K562 (cell line): ENCODE measurements around the gene CERS1. TPM values are rescaled to one million over a fixed set of nuclear protein-coding genes. Genes with fewer than 3 reads are reported as not detected.

Experiments
- E2F3 ChIP-seq: fragments of 250-450 bp; sonication (Bioruptor Pico); IDR thresholded peaks from 2 replicates; pipeline ENCODE4 v1.4.0; 2020; ENCODE audit warnings: mild to moderate bottlenecking
- FOXK2 ChIP-seq, 2 experiments: fragments of 450-650 bp; IDR thresholded peaks in 1 of 2; conservative IDR thresholded peaks in 1 of 2; 2 replicates each; pipeline ENCODE4 v1.6.1; 2016; ENCODE audit warnings: low read depth in 2 of 2, mild to moderate bottlenecking in 1 of 2
- GTF2F1 ChIP-seq: IDR thresholded peaks from 2 replicates; pipeline ENCODE4 v1.6.1; 2011; ENCODE audit warnings: low read depth, low read length, improper control_type of control experiment
- HMGN3 ChIP-seq: IDR thresholded peaks from 2 replicates; pipeline ENCODE4 v1.6.1; 2011; ENCODE audit warnings: borderline replicate concordance, low read depth, mild to moderate bottlenecking, mixed read lengths, low read length; ENCODE audit not compliant: insufficient read length; ENCODE audit errors: extremely low read depth
- HNRNPL ChIP-seq: fragments of 200-400 bp; formaldehyde crosslinking; IDR thresholded peaks from 2 replicates; pipeline ENCODE4 v1.6.1; 2017; ENCODE audit warnings: low read depth, mild to moderate bottlenecking, low read length
- LARP7 ChIP-seq: fragments of 450-650 bp; IDR thresholded peaks from 2 replicates; pipeline ENCODE4 v1.6.1; 2016
- NBN ChIP-seq: fragments of 450-650 bp; IDR thresholded peaks from 2 replicates; pipeline ENCODE4 v1.6.1; 2016; ENCODE audit warnings: low read depth, mild to moderate bottlenecking
- NRF1 ChIP-seq, 2 experiments: fragments of 450-650 bp; IDR thresholded peaks in 1 of 2; conservative IDR thresholded peaks in 1 of 2; 2 replicates each; pipeline ENCODE4 v1.6.1; 2014; ENCODE audit warnings: mild to moderate bottlenecking in 2 of 2
- PURB ChIP-seq: sonication (generic); formaldehyde crosslinking; IDR thresholded peaks from 2 replicates; pipeline ENCODE4 v1.9.0; 2021; ENCODE audit warnings: low read depth, mild to moderate bottlenecking, missing genetic modification reagents
- SMARCC2 ChIP-seq: fragments of 450-650 bp; IDR thresholded peaks from 2 replicates; pipeline ENCODE4 v1.6.1; 2017; ENCODE audit warnings: antibody characterized with exemption, moderate library complexity, mild to moderate bottlenecking, low read depth
- SNIP1 ChIP-seq: fragments of 450-650 bp; IDR thresholded peaks from 2 replicates; pipeline ENCODE4 v1.7.1; 2017; ENCODE audit warnings: low read depth, mild to moderate bottlenecking
- SP2 ChIP-seq: IDR thresholded peaks from 2 replicates; pipeline ENCODE4 v1.6.1; 2011; ENCODE audit warnings: mild to moderate bottlenecking, low read depth, low read length, moderate library complexity; ENCODE audit not compliant: poor library complexity, severe bottlenecking; ENCODE audit errors: extremely low read depth
- SPI1 ChIP-seq: IDR thresholded peaks from 2 replicates; pipeline ENCODE4 v1.6.1; 2011; ENCODE audit warnings: low read depth, low read length, control low read depth, borderline replicate concordance
- SUPT5H ChIP-seq: fragments of 450-650 bp; IDR thresholded peaks from 2 replicates; pipeline ENCODE4 v1.6.1; 2016
- ZC3H11A ChIP-seq: IDR thresholded peaks from 2 replicates; pipeline ENCODE4 v1.6.1; 2012; ENCODE audit warnings: low read depth, low read length, improper control_type of control experiment
- ZC3H4 ChIP-seq: sonication (generic); formaldehyde crosslinking; IDR thresholded peaks from 2 replicates; pipeline ENCODE4 v1.9.0; 2021; ENCODE audit warnings: missing genetic modification reagents, borderline replicate concordance
- ZNF140 ChIP-seq: fragments of 250-450 bp; sonication (Bioruptor Pico); IDR thresholded peaks from 2 replicates; pipeline ENCODE4 v1.8.0; 2021; ENCODE audit warnings: moderate library complexity, mild to moderate bottlenecking, inconsistent platforms
- ZNF146 ChIP-seq: IDR thresholded peaks from one replicate; pipeline ENCODE4 v1.6.1; 2018; ENCODE audit warnings: missing compliant biosample characterization; ENCODE audit not compliant: unreplicated experiment
- ZNF3 ChIP-seq: fragments of 250-450 bp; sonication (Bioruptor Pico); IDR thresholded peaks from 2 replicates; pipeline ENCODE4 v1.5.0; 2021; ENCODE audit warnings: mild to moderate bottlenecking, moderate library complexity
- ZNF354B ChIP-seq: fragments of 250-450 bp; sonication (Bioruptor Pico); IDR thresholded peaks from 2 replicates; pipeline ENCODE4 v1.4.0; 2020
- ZNF717 ChIP-seq: fragments of 250-450 bp; sonication (Bioruptor Pico); IDR thresholded peaks from 2 replicates; pipeline ENCODE4 v1.5.0; 2021
- polyA plus RNA-seq, 8 experiments: library from polyadenylated mRNA; depleted of rRNA in 4 of 8; stranded (reverse) in 5 of 8; unstranded in 3 of 8; fragments of >200 nt; fragmentation: Nextera tagmentation in 2 of 8; fragmentation: Illumina TruSeq in 1 of 8; extraction: Ambion mirVana in 2 of 8; extraction: Trizol in 1 of 8; gene quantifications; 2 replicates each; pipeline versions ENCODE4 v1.2.1 to v1.2.3, GENCODE V29; 2011 to 2014; ENCODE audit warnings: inconsistent platforms in 1 of 8, missing spikeins in 1 of 8
- total RNA-seq, 7 experiments: library from RNA; depleted of rRNA in 6 of 7; stranded (reverse); fragments of >200 nt in 6 of 7; fragmentation: Illumina TruSeq in 2 of 7; extraction: Trizol in 2 of 7; gene quantifications; 2 replicates each; pipeline versions ENCODE4 v1.2.1 to v1.2.3, GENCODE V29; 2011 to 2021; ENCODE audit warnings: low replicate concordance in 1 of 7
- TF ChIP-seq, protein P1 (sequence below): IDR thresholded peaks from 3 replicates; pipeline ENCODE4 v1.6.1; 2011; ENCODE audit warnings: borderline replicate concordance, mild to moderate bottlenecking, moderate library complexity; ENCODE audit not compliant: insufficient read length; ENCODE audit errors: extremely low read depth
- TF ChIP-seq, protein P2 (sequence below): fragments of 450-650 bp; IDR thresholded peaks from 2 replicates; pipeline ENCODE4 v1.7.0; 2016; ENCODE audit warnings: borderline replicate concordance
- TF ChIP-seq, protein P3 (sequence below): sonication (generic); formaldehyde crosslinking; IDR thresholded peaks from 2 replicates; pipeline ENCODE4 v1.8.0; 2022; ENCODE audit warnings: mild to moderate bottlenecking, missing genetic modification reagents

Gene CERS1
- total and polyA plus RNA-seq, 9 of the 15 experiments (the other 6 are each of a cell fraction or from before 2014, with no cell fraction given), result 0.33 to 1.5 (median 0.86) TPM; not detected in 2

DNA sequence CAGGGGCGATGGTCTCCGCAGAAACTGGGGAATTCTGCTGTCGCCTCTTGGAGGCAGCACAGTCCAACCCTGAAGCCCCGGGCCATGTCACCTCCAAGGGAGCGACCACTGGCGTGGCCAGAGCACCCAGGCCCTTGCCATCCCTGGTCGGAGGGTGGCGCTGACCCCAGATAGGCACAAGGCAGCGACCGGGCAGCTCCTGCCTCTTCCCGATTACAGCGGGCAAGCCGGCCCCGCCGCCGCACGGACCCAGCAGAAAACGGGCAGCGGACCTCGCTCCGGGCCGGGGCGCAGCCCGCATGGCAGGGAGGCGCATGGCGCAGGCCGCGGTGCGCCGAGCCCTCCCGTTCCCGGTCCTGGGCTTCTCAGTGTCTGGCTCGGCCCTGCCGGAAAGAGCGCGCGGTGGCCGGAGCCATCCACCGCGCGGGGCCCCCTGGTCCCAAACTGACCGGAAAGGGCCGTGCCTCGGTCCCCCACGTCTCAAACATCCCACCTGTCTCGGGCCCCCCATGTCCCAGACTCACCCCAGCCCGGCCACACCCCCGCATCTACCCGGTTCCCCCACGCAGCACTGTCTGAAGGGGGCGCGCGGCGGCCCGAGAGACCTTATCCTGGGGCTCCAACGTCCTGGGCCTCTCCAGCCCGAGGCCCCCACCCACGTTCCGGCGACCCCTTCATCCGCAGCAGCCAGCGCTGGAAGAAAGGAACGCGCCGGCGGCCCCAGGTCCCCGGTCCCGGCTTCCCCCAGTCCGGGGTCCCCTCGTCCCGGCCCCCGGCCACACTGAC, 727 bp downstream of the CERS1 start (continued):
- TF ChIP-seq ZNF140, result no peak
- TF ChIP-seq SUPT5H, result no peak
- no peak for TF ChIP-seq ZNF354B (CRISPR knock-in tag)
- TF ChIP-seq FOXK2 (conservative IDR thresholded peaks at IDR 0.05 in 1 of 2, IDR thresholded peaks at IDR 0.05 in 1 of 2; ENCODE audit: low read depth in 2 of 2), result no peak
- TF ChIP-seq ZNF146, result no peak
- no peak for TF ChIP-seq ZNF717 (CRISPR knock-in tag)
- TF ChIP-seq LARP7, result no peak
- TF ChIP-seq SMARCC2, result no peak
- no peak for TF ChIP-seq NBN
- peak; percentile 37 for TF ChIP-seq HMGN3
- TF ChIP-seq SNIP1, result no peak
- TF ChIP-seq, protein P1, sequence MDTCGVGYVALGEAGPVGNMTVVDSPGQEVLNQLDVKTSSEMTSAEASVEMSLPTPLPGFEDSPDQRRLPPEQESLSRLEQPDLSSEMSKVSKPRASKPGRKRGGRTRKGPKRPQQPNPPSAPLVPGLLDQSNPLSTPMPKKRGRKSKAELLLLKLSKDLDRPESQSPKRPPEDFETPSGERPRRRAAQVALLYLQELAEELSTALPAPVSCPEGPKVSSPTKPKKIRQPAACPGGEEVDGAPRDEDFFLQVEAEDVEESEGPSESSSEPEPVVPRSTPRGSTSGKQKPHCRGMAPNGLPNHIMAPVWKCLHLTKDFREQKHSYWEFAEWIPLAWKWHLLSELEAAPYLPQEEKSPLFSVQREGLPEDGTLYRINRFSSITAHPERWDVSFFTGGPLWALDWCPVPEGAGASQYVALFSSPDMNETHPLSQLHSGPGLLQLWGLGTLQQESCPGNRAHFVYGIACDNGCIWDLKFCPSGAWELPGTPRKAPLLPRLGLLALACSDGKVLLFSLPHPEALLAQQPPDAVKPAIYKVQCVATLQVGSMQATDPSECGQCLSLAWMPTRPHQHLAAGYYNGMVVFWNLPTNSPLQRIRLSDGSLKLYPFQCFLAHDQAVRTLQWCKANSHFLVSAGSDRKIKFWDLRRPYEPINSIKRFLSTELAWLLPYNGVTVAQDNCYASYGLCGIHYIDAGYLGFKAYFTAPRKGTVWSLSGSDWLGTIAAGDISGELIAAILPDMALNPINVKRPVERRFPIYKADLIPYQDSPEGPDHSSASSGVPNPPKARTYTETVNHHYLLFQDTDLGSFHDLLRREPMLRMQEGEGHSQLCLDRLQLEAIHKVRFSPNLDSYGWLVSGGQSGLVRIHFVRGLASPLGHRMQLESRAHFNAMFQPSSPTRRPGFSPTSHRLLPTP, result no peak
- TF ChIP-seq SP2, result no peak
- TF ChIP-seq E2F3 (CRISPR knock-in tag), result no peak
- TF ChIP-seq SPI1, result no peak
- no peak for TF ChIP-seq PURB
- no peak for TF ChIP-seq HNRNPL
- TF ChIP-seq ZC3H11A, result no peak
- TF ChIP-seq, protein P2, sequence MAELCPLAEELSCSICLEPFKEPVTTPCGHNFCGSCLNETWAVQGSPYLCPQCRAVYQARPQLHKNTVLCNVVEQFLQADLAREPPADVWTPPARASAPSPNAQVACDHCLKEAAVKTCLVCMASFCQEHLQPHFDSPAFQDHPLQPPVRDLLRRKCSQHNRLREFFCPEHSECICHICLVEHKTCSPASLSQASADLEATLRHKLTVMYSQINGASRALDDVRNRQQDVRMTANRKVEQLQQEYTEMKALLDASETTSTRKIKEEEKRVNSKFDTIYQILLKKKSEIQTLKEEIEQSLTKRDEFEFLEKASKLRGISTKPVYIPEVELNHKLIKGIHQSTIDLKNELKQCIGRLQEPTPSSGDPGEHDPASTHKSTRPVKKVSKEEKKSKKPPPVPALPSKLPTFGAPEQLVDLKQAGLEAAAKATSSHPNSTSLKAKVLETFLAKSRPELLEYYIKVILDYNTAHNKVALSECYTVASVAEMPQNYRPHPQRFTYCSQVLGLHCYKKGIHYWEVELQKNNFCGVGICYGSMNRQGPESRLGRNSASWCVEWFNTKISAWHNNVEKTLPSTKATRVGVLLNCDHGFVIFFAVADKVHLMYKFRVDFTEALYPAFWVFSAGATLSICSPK, result no peak
- no peak for TF ChIP-seq ZNF3
- no peak for TF ChIP-seq ZC3H4 (CRISPR knock-in tag)
- peak; percentile 36 to 37; a peak in 2 of 4 replicates for TF ChIP-seq NRF1 (conservative IDR thresholded peaks at IDR 0.05 in 1 of 2, IDR thresholded peaks at IDR 0.05 in 1 of 2)
- TF ChIP-seq, protein P3, sequence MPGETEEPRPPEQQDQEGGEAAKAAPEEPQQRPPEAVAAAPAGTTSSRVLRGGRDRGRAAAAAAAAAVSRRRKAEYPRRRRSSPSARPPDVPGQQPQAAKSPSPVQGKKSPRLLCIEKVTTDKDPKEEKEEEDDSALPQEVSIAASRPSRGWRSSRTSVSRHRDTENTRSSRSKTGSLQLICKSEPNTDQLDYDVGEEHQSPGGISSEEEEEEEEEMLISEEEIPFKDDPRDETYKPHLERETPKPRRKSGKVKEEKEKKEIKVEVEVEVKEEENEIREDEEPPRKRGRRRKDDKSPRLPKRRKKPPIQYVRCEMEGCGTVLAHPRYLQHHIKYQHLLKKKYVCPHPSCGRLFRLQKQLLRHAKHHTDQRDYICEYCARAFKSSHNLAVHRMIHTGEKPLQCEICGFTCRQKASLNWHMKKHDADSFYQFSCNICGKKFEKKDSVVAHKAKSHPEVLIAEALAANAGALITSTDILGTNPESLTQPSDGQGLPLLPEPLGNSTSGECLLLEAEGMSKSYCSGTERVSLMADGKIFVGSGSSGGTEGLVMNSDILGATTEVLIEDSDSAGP (CRISPR knock-in tag), result no peak
- no peak for TF ChIP-seq GTF2F1
